SW 1271 (cell line): ENCODE measurements around the gene ETAA1.

ENCODE experiments used
- DNase-seq, 2 experiments: peaks; one replicate each; lab custom pipeline; 2025; lab: John Stamatoyannopoulos, UW

Gene ETAA1

GRCh38 chr2:67397143-67397986 is at the start of gene ETAA1:
Gene ETAA1, plus strand, starts transcription at chr2:67397333. Its CDS starts 116 bp downstream, at chr2:67397449.
- DNase-seq, result peak; percentile 68 to 84

- no peak for DNase-seq
Measured at GRCh38 chr2:67366832-67367412, 30.2 kb upstream of the ETAA1 start.

- no peak for DNase-seq
Measured at GRCh38 chr2:67374481-67374880, 22.7 kb upstream of the ETAA1 start.

GRCh38 chr2:67374949-67375348 is 22.2 kb upstream of the ETAA1 start:
- DNase-seq, result no peak

- no peak for DNase-seq
Measured at GRCh38 chr2:67378555-67378954, 18.6 kb upstream of the ETAA1 start.

GRCh38 chr2:67379048-67379447 is 18.1 kb upstream of the ETAA1 start:
- DNase-seq, result no peak

- no peak for DNase-seq
Measured at GRCh38 chr2:67384123-67384822, 12.9 kb upstream of the ETAA1 start.

GRCh38 chr2:67388680-67389079 is 8.5 kb upstream of the ETAA1 start:
- no peak for DNase-seq

GRCh38 chr2:67389286-67389685 is 7.8 kb upstream of the ETAA1 start:
- DNase-seq, result peak in 1 of 2 experiments; percentile 18

GRCh38 chr2:67389788-67390187 is 7.3 kb upstream of the ETAA1 start:
- no peak for DNase-seq

GRCh38 chr2:67393237-67393636 is 3.9 kb upstream of the ETAA1 start:
- no peak for DNase-seq

- peak in 1 of 2 experiments; percentile 23 for DNase-seq
Measured at GRCh38 chr2:67394734-67395133, 2.4 kb upstream of the ETAA1 start.

- DNase-seq, result no peak
Measured at GRCh38 chr2:67399144-67399543, 2.0 kb downstream of the ETAA1 start.

GRCh38 chr2:67399831-67400489 is 2.8 kb downstream of the ETAA1 start:
- peak in 1 of 2 experiments; percentile 13 for DNase-seq

- peak in 1 of 2 experiments; percentile 18 for DNase-seq
Measured at GRCh38 chr2:67400560-67401485, 3.7 kb downstream of the ETAA1 start.

GRCh38 chr2:67408346-67408745 is 11.2 kb downstream of the ETAA1 start:
- no peak for DNase-seq

GRCh38 chr2:67412424-67412823 is 15.3 kb downstream of the ETAA1 start:
- DNase-seq, result no peak

GRCh38 chr2:67414867-67415266 is 17.7 kb downstream of the ETAA1 start:
- no peak for DNase-seq

- no peak for DNase-seq
Measured at GRCh38 chr2:67416136-67416535, 19.0 kb downstream of the ETAA1 start.

GRCh38 chr2:67423489-67423888 is 26.4 kb downstream of the ETAA1 start:
- DNase-seq, result no peak

GRCh38 chr2:67436221-67436620 is 39.1 kb downstream of the ETAA1 start:
- no peak for DNase-seq
